K562 (cell line): ENCODE measurements around the gene TMEM156. TPM values are rescaled to one million over a fixed set of nuclear protein-coding genes. Genes with fewer than 3 reads are reported as not detected.
A peak's percentile ranks its signal among the peaks of the same experiment; 100 is the strongest.

Experiments used
- CBFA2T2 ChIP-seq: fragments of 450-650 bp; conservative IDR thresholded peaks from 2 replicates; pipeline ENCODE4 v1.6.1; 2017; ENCODE audit warnings: mild to moderate bottlenecking
- CEBPZ ChIP-seq: fragments of 150-350 bp; IDR thresholded peaks from 2 replicates; pipeline ENCODE4 v1.6.1; 2014; ENCODE audit warnings: low read depth, mild to moderate bottlenecking, low read length, borderline replicate concordance
- E2F1 ChIP-seq: sonication (generic); formaldehyde crosslinking; IDR thresholded peaks from 2 replicates; pipeline ENCODE4 v1.8.1; 2023; ENCODE audit warnings: mild to moderate bottlenecking, missing genetic modification reagents, moderate library complexity
- FOXP1 ChIP-seq: sonication (generic); formaldehyde crosslinking; IDR thresholded peaks from 2 replicates; pipeline ENCODE4 v1.8.0; 2022; ENCODE audit warnings: mild to moderate bottlenecking, missing genetic modification reagents
- MEF2A ChIP-seq: IDR thresholded peaks from 2 replicates; pipeline ENCODE4 v1.6.1; 2011; ENCODE audit warnings: low read depth, mild to moderate bottlenecking, low read length, moderate library complexity; ENCODE audit not compliant: control insufficient read depth
- NCOA4 ChIP-seq: fragments of 450-650 bp; IDR thresholded peaks from 2 replicates; pipeline ENCODE4 v1.6.1; 2018; ENCODE audit warnings: mild to moderate bottlenecking; ENCODE audit not compliant: partially characterized antibody
- PTRF ChIP-seq: fragments of 450-650 bp; IDR thresholded peaks from 2 replicates; pipeline ENCODE4 v1.6.1; 2016; ENCODE audit warnings: mild to moderate bottlenecking, missing genetic modification characterization, missing compliant biosample characterization
- SP1 ChIP-seq: sonication (generic); formaldehyde crosslinking; IDR thresholded peaks from 2 replicates; pipeline ENCODE4 v1.8.1; 2022; ENCODE audit warnings: mild to moderate bottlenecking, missing genetic modification reagents
- SP2 ChIP-seq: IDR thresholded peaks from 2 replicates; pipeline ENCODE4 v1.6.1; 2011; ENCODE audit warnings: mild to moderate bottlenecking, low read depth, low read length, moderate library complexity; ENCODE audit not compliant: poor library complexity, severe bottlenecking; ENCODE audit errors: extremely low read depth
- SUPT5H ChIP-seq: fragments of 450-650 bp; IDR thresholded peaks from 2 replicates; pipeline ENCODE4 v1.6.1; 2016
- TCFL5 ChIP-seq: fragments of 250-450 bp; sonication (Bioruptor Pico); conservative IDR thresholded peaks from 2 replicates; pipeline ENCODE4 v1.6.1; 2021; ENCODE audit warnings: mild to moderate bottlenecking, moderate library complexity, matching md5 sums
- VEZF1 ChIP-seq: fragments of 200-800 bp; sonication (Bioruptor generic); IDR thresholded peaks from 2 replicates; pipeline ENCODE4 v1.6.1; 2017; ENCODE audit warnings: missing genetic modification characterization, missing compliant biosample characterization
- ZNF398 ChIP-seq: fragments of 250-450 bp; sonication (Bioruptor Pico); IDR thresholded peaks from 2 replicates; pipeline ENCODE4 v1.8.0; 2021; ENCODE audit warnings: moderate library complexity, mild to moderate bottlenecking, inconsistent platforms
- ZNF449 ChIP-seq: fragments of 250-450 bp; sonication (Bioruptor Pico); IDR thresholded peaks from 2 replicates; pipeline ENCODE4 v1.8.0; 2022; ENCODE audit warnings: moderate library complexity, mild to moderate bottlenecking, inconsistent platforms
- ZNF644 ChIP-seq: fragments of 200-800 bp; sonication (Bioruptor generic); IDR thresholded peaks from 2 replicates; pipeline ENCODE4 v1.6.1; 2016; ENCODE audit warnings: low read depth, missing genetic modification characterization, missing compliant biosample characterization
- ZNF764 ChIP-seq: fragments of 250-450 bp; sonication (Bioruptor Pico); IDR thresholded peaks from 2 replicates; pipeline ENCODE4 v1.4.0; 2020; ENCODE audit warnings: low read depth, mild to moderate bottlenecking, moderate library complexity
- ZNF77 ChIP-seq: fragments of 250-450 bp; sonication (Bioruptor Pico); IDR thresholded peaks from 2 replicates; pipeline ENCODE4 v1.5.0; 2020
- polyA plus RNA-seq, 8 experiments: library from polyadenylated mRNA; depleted of rRNA in 4 of 8; stranded (reverse) in 5 of 8; unstranded in 3 of 8; fragments of >200 nt; fragmentation: Nextera tagmentation in 2 of 8; fragmentation: Illumina TruSeq in 1 of 8; extraction: Ambion mirVana in 2 of 8; extraction: Trizol in 1 of 8; gene quantifications; 2 replicates each; pipeline versions ENCODE4 v1.2.1 to v1.2.3, GENCODE V29; 2011 to 2014; ENCODE audit warnings: inconsistent platforms in 1 of 8, missing spikeins in 1 of 8
- total RNA-seq, 7 experiments: library from RNA; depleted of rRNA in 6 of 7; stranded (reverse); fragments of >200 nt in 6 of 7; fragmentation: Illumina TruSeq in 2 of 7; extraction: Trizol in 2 of 7; gene quantifications; 2 replicates each; pipeline versions ENCODE4 v1.2.1 to v1.2.3, GENCODE V29; 2011 to 2021; ENCODE audit warnings: low replicate concordance in 1 of 7

The TMEM156 gene
- total and polyA plus RNA-seq, 9 of the 15 experiments (the other 6 are each of a cell fraction or from before 2014, with no cell fraction given), result 3.5 to 9.6 (median 6.4) TPM

- TF ChIP-seq ZNF449 (CRISPR knock-in tag), result 0 out of 2 replicates have a peak, but pooled peaks have one; percentile 45
- no peak for TF ChIP-seq E2F1
- no peak for TF ChIP-seq NCOA4
- TF ChIP-seq MEF2A, result no peak
- TF ChIP-seq CBFA2T2, result no peak
- TF ChIP-seq CEBPZ, result no peak
- TF ChIP-seq SP2, result no peak
- no peak for TF ChIP-seq SP1 (CRISPR knock-in tag)
- no peak for TF ChIP-seq ZNF398 (CRISPR knock-in tag)
- TF ChIP-seq ZNF644, result no peak; the same call in 1 of the 2 replicates
- TF ChIP-seq PTRF (tag), result no peak
- TF ChIP-seq ZNF764 (CRISPR knock-in tag), result no peak
- no peak for TF ChIP-seq VEZF1
- 0 out of 2 replicates have a peak, but pooled peaks have one; percentile 33 for TF ChIP-seq SUPT5H
- TF ChIP-seq FOXP1, result no peak
- no peak for TF ChIP-seq TCFL5
- TF ChIP-seq ZNF77, result no peak
Observed at GRCh38 chr4:39032218-39033085, at the start of gene TMEM156 (continued).
